B cell (primary cell): ENCODE measurements around the gene EGFR.

ENCODE experiments used
- EZH2 ChIP-seq: IDR thresholded peaks from 2 replicates; pipeline ENCODE4 v1.6.1; 2012; ENCODE audit warnings: borderline replicate concordance, low read depth, mild to moderate bottlenecking, moderate library complexity, low read length; ENCODE audit not compliant: insufficient read depth, poor library complexity, severe bottlenecking
- TF ChIP-seq, protein P1 (sequence below): fragments of 200-600 bp; IDR thresholded peaks from one replicate; pipeline ENCODE4 v1.8.0; 2022; ENCODE audit warnings: antibody characterized with exemption, mild to moderate bottlenecking

- TF ChIP-seq, protein P1, sequence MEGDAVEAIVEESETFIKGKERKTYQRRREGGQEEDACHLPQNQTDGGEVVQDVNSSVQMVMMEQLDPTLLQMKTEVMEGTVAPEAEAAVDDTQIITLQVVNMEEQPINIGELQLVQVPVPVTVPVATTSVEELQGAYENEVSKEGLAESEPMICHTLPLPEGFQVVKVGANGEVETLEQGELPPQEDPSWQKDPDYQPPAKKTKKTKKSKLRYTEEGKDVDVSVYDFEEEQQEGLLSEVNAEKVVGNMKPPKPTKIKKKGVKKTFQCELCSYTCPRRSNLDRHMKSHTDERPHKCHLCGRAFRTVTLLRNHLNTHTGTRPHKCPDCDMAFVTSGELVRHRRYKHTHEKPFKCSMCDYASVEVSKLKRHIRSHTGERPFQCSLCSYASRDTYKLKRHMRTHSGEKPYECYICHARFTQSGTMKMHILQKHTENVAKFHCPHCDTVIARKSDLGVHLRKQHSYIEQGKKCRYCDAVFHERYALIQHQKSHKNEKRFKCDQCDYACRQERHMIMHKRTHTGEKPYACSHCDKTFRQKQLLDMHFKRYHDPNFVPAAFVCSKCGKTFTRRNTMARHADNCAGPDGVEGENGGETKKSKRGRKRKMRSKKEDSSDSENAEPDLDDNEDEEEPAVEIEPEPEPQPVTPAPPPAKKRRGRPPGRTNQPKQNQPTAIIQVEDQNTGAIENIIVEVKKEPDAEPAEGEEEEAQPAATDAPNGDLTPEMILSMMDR: no peak
- no peak for TF ChIP-seq EZH2
These were observed 49.4 kb upstream of the EGFR start for GRCh38 chr7:54969208-54969967.
